Calu3 (cell line): ENCODE measurements around the gene ARHGAP19. TPM values are rescaled to one million over a fixed set of nuclear protein-coding genes. Genes with fewer than 3 reads are reported as not detected.
A peak's percentile ranks its signal among the peaks of the same experiment; 100 is the strongest.

Experiments used
- BruUV-seq: library from RNA; stranded (reverse); fragments of 400-500 nt; replicated peaks from 2 replicates; lab custom pipeline; 2021; lab: Mats Ljungman, UMichigan
- CTCF ChIA-PET: fragments of 300-600 bp; sonication (Branson Sonifier 250); formaldehyde crosslinking; loops from one replicate; lab custom pipeline; 2022; ENCODE audit warnings: antibody characterized with exemption; lab: Charles Lee
- DNase-seq: peaks from one replicate; pipeline ENCODE4 v3.0.0; 2022
- H3K27ac Mint-ChIP-seq: one replicate; pipeline ENCODE4 v1.8.0; 2022; ENCODE audit warnings: mixed read lengths; ENCODE audit not compliant: unreplicated experiment
- H3K27me3 Mint-ChIP-seq: one replicate; pipeline ENCODE4 v1.8.0; 2022; ENCODE audit warnings: mixed read lengths; ENCODE audit not compliant: unreplicated experiment
- H3K36me3 Mint-ChIP-seq: one replicate; pipeline ENCODE4 v1.8.0; 2022; ENCODE audit warnings: mild to moderate bottlenecking, moderate library complexity, mixed read lengths; ENCODE audit not compliant: insufficient read depth, unreplicated experiment
- H3K4me1 Mint-ChIP-seq: one replicate; pipeline ENCODE4 v1.8.0; 2022; ENCODE audit warnings: mild to moderate bottlenecking, low read depth, mixed read lengths; ENCODE audit not compliant: unreplicated experiment
- H3K4me3 Mint-ChIP-seq: one replicate; pipeline ENCODE4 v1.8.0; 2022; ENCODE audit warnings: mild to moderate bottlenecking, low read depth, moderate library complexity, mixed read lengths; ENCODE audit not compliant: unreplicated experiment
- H3K9me3 Mint-ChIP-seq: one replicate; pipeline ENCODE4 v1.8.0; 2022; ENCODE audit warnings: low read depth, mixed read lengths; ENCODE audit not compliant: unreplicated experiment
- CTCF ChIP-seq: fragments of 200-600 bp; IDR thresholded peaks from one replicate; pipeline ENCODE4 v1.8.0; 2022; ENCODE audit warnings: antibody characterized with exemption; ENCODE audit not compliant: unreplicated experiment
- intact Hi-C: fragments of 100-400 bp; cut with micrococcal nuclease; formaldehyde crosslinking; loops from one replicate; pipeline ENCODE4 v1.10.0; 2022; ENCODE audit not compliant: unreplicated experiment
- total RNA-seq: library from RNA; stranded (reverse); gene quantifications from 2 replicates; pipeline ENCODE4 v1.2.3, GENCODE V29; 2022

The ARHGAP19 gene
- total RNA-seq, 1 experiment from 2014 or later, result 6.7 TPM

GRCh38 chr10:97279121-97279815 is 13.2 kb downstream of the ARHGAP19 start:
- Mint-ChIP-seq H3K4me1 (no peaks in the 10 kb centered on the region), H3K4me3 (no peak overlapping the region), H3K36me3 (no peaks in the 10 kb centered on the region), H3K9me3 (no peaks in the 10 kb centered on the region), H3K27me3 (no peaks in the 10 kb centered on the region), H3K27ac (no peak overlapping the region)
- CTCF ChIA-PET, result interaction anchor here (0.8 to 1.2 kb wide), 6 partner anchors 40 to 121 kb away, joined by 3 to 9 read pairs (median 4); partner anchors contain the start of genes FRAT1 and RRP12
- intact Hi-C loops, result loop anchor here (2.0 kb wide), 2 partner anchors 54 to 76 kb away; no protein-coding TSS in a partner anchor
- no peak for TF ChIP-seq CTCF
- DNase-seq, result no peak
- BruUV-seq, result no TSS peak

GRCh38 chr10:97278491-97278989 is 13.9 kb downstream of the ARHGAP19 start:
- H3K27ac Mint-ChIP-seq, result no peak overlapping the region
- TF ChIP-seq CTCF, result peak; percentile 14
- intact Hi-C loops, result loop anchor here (2.0 kb wide), 2 partner anchors 54 to 76 kb away; no protein-coding TSS in a partner anchor
- no TSS peak for BruUV-seq
- no peak for DNase-seq
- H3K9me3 Mint-ChIP-seq, result no peaks in the 10 kb centered on the region
- H3K36me3 Mint-ChIP-seq, result no peaks in the 10 kb centered on the region
- CTCF ChIA-PET, result interaction anchor here (0.8 to 1.2 kb wide), 6 partner anchors 41 to 122 kb away, joined by 3 to 9 read pairs (median 4); partner anchors contain the start of genes FRAT1 and RRP12
- no peak overlapping the region for H3K4me3 Mint-ChIP-seq
- H3K27me3 Mint-ChIP-seq, result no peaks in the 10 kb centered on the region
- H3K4me1 Mint-ChIP-seq, result no peaks in the 10 kb centered on the region

DNA sequence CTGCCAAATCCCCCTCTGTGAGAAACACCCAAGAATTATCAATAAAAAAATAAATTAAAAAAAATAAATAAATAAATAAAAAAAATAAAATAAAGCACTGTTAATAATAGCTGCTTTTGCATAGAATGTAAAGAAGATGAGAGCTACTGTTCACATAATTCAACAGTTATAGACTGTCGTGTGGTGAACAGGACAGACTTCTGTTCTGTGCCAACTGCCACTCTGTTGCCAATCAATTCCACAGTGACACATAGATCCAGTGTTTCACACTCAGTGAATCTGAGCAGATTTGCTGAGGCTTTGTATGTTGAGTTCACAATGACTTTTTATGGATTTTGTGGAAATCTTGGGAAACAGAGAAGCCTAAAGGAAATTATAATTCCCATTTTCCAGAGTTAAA is 14.9 kb downstream of the ARHGAP19 start:
- intact Hi-C loops, result no loop called here
- CTCF ChIA-PET, result no interaction called here
- DNase-seq, result no peak
- Mint-ChIP-seq H3K36me3 (no peaks in the 10 kb centered on the region), H3K4me3 (no peak overlapping the region), H3K9me3 (no peaks in the 10 kb centered on the region), H3K27me3 (no peaks in the 10 kb centered on the region), H3K27ac (no peak overlapping the region), H3K4me1 (no peaks in the 10 kb centered on the region)
- TF ChIP-seq CTCF, result no peak
- no TSS peak for BruUV-seq

DNA sequence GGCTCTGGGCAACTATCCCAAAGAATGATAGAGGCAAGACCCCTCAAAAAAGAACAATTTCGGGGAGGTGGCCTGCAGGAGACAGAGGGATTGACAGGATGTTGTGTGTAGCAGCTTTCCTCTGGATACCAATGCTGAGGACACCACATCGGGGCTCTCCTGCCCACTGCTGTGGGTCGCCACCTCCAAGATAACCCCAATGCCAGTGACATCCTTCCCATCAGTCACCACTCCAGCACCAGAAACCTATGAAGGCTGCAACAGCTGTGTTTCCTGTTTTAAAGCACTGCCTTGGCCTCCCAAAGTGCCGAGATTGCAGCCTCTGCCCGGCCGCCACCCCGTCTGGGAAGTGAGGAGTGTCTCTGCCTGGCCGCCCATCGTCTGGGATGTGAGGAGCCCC is 17.6 kb downstream of the ARHGAP19 start:
- no peaks in the 10 kb centered on the region for H3K27me3 Mint-ChIP-seq
- no peak overlapping the region for H3K27ac Mint-ChIP-seq
- CTCF ChIA-PET, result no interaction called here
- no peak for DNase-seq
- TF ChIP-seq CTCF, result no peak
- no peaks in the 10 kb centered on the region for H3K9me3 Mint-ChIP-seq
- H3K4me1 Mint-ChIP-seq, result no peaks in the 10 kb centered on the region
- H3K36me3 Mint-ChIP-seq, result no peaks in the 10 kb centered on the region
- no peak overlapping the region for H3K4me3 Mint-ChIP-seq
- intact Hi-C loops, result no loop called here
- BruUV-seq, result no TSS peak
